Measurements from ENCODE around the gene DCTN3. TPM values are rescaled to one million over a fixed set of nuclear protein-coding genes. Genes with fewer than 3 reads are reported as not detected.
A peak's percentile ranks its signal among the peaks of the same experiment; 100 is the strongest.

DCTN3 gene
- total and polyA plus RNA-seq, 11 donors: 73.8 to 155 (median 121) TPM

DNA sequence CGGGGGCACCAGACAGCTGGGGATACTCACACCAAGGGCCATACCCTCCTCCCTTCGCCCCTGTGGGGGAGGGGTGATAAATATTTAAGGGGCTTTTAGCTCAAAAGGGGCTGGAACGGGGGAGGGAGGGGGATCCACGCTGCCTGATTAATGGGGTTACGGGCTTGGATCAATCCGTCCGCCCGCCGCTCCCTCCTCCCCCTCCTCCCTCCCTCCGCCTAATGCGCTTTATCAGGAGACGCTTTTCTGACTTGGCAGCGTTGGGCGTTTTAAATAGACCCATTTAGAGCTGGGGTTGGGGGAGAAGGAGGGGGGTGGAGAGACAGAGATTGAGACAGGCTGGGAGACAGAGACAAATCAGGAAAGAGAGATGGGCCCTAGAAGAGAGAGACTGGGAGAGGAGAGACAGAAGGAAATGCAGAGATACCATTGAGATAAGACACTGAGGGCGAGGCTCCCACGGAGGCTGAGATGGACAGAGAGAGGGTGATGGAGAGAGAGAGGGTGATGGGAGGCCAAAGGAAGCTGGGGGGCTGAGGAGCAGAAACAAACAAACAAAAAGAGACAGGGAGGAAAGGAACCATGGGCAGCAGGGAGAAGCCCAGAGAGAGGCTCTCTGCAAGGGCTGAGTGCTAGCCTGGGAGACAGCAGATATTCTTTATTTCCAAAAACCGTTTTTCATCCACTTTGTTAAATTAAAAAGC, 41.0 kb downstream of the DCTN3 start:
- ATAC-seq: peak; percentile 36 to 73 (median 68)
- H3K27ac ChIP-seq: no peak overlapping the region
- TF ChIP-seq POLR2A (IDR thresholded peaks at IDR 0.05): no peak
- TF ChIP-seq, protein P1, sequence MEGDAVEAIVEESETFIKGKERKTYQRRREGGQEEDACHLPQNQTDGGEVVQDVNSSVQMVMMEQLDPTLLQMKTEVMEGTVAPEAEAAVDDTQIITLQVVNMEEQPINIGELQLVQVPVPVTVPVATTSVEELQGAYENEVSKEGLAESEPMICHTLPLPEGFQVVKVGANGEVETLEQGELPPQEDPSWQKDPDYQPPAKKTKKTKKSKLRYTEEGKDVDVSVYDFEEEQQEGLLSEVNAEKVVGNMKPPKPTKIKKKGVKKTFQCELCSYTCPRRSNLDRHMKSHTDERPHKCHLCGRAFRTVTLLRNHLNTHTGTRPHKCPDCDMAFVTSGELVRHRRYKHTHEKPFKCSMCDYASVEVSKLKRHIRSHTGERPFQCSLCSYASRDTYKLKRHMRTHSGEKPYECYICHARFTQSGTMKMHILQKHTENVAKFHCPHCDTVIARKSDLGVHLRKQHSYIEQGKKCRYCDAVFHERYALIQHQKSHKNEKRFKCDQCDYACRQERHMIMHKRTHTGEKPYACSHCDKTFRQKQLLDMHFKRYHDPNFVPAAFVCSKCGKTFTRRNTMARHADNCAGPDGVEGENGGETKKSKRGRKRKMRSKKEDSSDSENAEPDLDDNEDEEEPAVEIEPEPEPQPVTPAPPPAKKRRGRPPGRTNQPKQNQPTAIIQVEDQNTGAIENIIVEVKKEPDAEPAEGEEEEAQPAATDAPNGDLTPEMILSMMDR (IDR thresholded peaks at IDR 0.05): no peak
- intact Hi-C loops (cut with DNase I): no loop called here
- no peaks in the 10 kb centered on the region for H3K36me3 ChIP-seq
- no peaks in the 10 kb centered on the region for H3K9me3 ChIP-seq
- H3K4me1 ChIP-seq: peaks cover 0 to 30% (median 10%) of the 10 kb centered on the region in 12 donors
- peaks cover 0 to 51% (median 15%) of the 10 kb centered on the region in 9 donors for H3K27me3 ChIP-seq
- 15 to 27% (median 18%) methylated on average over 17 of the region's 17 CpGs for WGBS, 4 donors
- peak in 2 of 5 donors; percentile 49 to 53 for DNase-seq
- H3K4me3 ChIP-seq: no peak overlapping the region

DNA sequence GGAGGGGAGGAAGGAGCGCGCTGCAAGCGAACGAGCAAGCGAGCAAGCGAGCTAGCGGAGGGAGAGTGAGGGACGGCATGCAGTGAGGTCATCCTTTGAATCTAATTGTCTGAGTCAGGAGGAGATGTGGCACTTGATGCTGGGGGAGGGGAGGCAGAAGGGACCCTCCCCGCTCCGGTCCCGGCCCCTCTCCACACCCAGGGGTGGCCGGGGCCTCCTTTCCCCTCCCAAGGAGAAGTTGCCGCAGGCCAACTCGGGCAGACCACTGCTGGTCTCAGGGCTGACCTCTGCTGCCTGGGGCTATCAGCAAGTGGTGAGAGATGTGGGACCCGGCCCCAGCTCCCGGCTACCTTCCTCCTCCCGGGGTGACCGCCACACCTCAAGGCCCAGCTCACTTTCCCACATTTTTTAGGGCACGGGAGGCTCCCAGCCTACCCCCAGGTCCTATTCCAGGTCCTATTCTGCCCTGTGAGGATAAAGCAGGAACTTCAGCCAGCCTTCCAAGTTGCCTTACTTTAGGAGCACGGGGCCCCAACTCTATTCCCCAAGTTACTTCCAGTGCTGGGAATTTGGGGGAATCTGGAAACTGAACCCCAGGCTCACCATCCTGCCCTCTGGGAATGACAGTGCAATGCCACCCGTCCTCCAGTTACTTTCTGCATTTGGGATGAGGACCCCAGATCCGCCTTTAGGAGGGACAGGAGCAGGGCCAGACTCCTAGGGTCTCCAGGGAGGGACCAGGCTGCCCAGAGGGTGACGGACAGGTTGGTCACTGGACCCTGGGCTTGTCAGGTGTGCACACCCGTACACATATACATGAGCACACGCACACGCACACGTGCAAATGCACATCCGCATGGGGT, 41.8 kb downstream of the DCTN3 start:
- H3K9me3 ChIP-seq: no peaks in the 10 kb centered on the region
- H3K27me3 ChIP-seq: peaks cover 0 to 51% (median 15%) of the 10 kb centered on the region in 9 donors
- peak overlapping the region in 1 of 12 donors; percentile 5 for H3K27ac ChIP-seq
- peak overlapping the region in 10 of 12 donors; percentile 6 to 45 (median 38) for H3K4me3 ChIP-seq
- DNase-seq (peak in 2 of 5 donors; percentile 36 to 70), ATAC-seq (peak in 3 of 4 donors; percentile 22 to 68 (median 51))
- 28 to 30% (median 28%) methylated on average over 25 to 28 of the region's 28 CpGs for WGBS, 4 donors
- TF ChIP-seq, protein P1 (IDR thresholded peaks at IDR 0.05): no peak
- no peak for TF ChIP-seq POLR2A (IDR thresholded peaks at IDR 0.05)
- intact Hi-C loops (cut with DNase I): no loop called here
- peaks cover 0 to 30% (median 10%) of the 10 kb centered on the region in 12 donors for H3K4me1 ChIP-seq
- H3K36me3 ChIP-seq: no peaks in the 10 kb centered on the region

DNA sequence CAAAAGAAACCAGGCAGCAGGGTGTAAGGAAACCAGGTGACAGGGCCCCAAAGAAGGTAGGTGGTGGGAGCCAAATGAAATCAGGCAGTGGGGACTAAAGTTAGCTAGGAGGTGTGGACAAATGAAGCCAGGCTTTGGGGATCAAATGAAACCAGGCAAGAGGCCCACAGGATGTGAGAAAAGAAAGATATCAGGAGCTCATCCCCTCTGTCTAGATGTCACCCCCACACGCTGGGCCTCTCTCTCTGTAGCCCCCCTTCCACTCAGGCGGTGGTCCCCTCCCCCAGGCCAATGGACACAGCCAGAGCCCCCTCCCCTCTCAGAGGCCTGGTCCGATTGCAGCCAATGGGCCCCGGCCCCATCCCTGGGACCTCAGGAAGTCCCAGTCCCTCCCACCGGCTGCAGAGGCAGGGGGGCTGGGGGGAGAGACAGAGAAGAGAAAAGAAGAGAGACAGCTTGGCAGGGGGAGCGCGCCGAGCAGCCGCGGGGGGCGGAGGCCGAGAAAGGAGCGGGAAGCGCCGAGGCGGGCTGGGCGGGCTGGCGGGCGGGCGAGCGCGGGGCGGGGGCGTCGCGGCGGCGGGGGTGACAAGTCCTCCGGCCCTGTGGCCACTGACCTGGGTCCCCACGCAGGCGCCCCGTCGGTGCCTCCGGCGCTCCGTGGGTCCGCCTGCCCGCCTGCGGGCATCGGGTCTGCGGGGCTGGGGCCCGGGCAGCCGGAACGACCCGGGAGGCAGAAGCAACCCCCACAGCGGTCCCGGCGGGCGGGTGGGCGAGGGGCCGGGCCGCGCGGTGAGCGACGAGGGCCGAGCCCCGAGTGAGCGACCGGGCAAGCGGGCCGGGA, 42.7 kb downstream of the DCTN3 start:
- intact Hi-C loops (cut with DNase I): no loop called here
- H3K4me3 ChIP-seq: peak overlapping the region in 10 of 12 donors; percentile 6 to 45 (median 38)
- peaks cover 0 to 51% (median 15%) of the 10 kb centered on the region in 9 donors for H3K27me3 ChIP-seq
- WGBS, 4 donors: 10 to 13% (median 11%) methylated on average over 15 to 62 of the region's 62 CpGs
- peak overlapping the region in 1 of 12 donors; percentile 5 for H3K27ac ChIP-seq
- peaks cover 0 to 30% (median 10%) of the 10 kb centered on the region in 12 donors for H3K4me1 ChIP-seq
- DNase-seq: no peak
- TF ChIP-seq, protein P1 (IDR thresholded peaks at IDR 0.05): no peak
- no peak for TF ChIP-seq POLR2A (IDR thresholded peaks at IDR 0.05)
- no peaks in the 10 kb centered on the region for H3K9me3 ChIP-seq
- no peak for ATAC-seq
- H3K36me3 ChIP-seq: no peaks in the 10 kb centered on the region
